IPS DF 6.9 (cell line): ENCODE measurements around the gene ZNF43.
"Not testable (repeated sequence)": the region's sequence is repeated elsewhere in the genome, so short reads cannot be mapped to it uniquely, and the experiment has no call there.

Source experiments
- DNase-seq: peaks from one replicate; pipeline ENCODE4 v3.0.0-alpha.2; 2013; ENCODE audit warnings: low read depth, low spot score
- H3K27ac ChIP-seq: one replicate; pipeline ENCODE4 v1.5.1; 2013; ENCODE audit warnings: low read length, control low read depth
- H3K27me3 ChIP-seq: 2 replicates; pipeline ENCODE4 v1.6.1; 2013; ENCODE audit warnings: mild to moderate bottlenecking, low read length; ENCODE audit not compliant: control insufficient read depth, insufficient read depth
- H3K36me3 ChIP-seq: 2 replicates; pipeline ENCODE4 v1.6.1; 2013; ENCODE audit warnings: low read length; ENCODE audit not compliant: control insufficient read depth, insufficient read depth
- H3K4me1 ChIP-seq: 2 replicates; pipeline ENCODE4 v1.6.1; 2013; ENCODE audit warnings: low read length; ENCODE audit not compliant: control insufficient read depth, insufficient read depth
- H3K4me3 ChIP-seq: 2 replicates; pipeline ENCODE4 v1.5.1; 2013; ENCODE audit warnings: mild to moderate bottlenecking, low read length
- H3K9me3 ChIP-seq: 2 replicates; pipeline ENCODE4 v1.6.1; 2013; ENCODE audit warnings: low read length, inconsistent platforms; ENCODE audit not compliant: control insufficient read depth, insufficient read depth
- WGBS: extraction: QIAGEN DNeasy Blood & Tissue Kit; methylation state at CpG from one replicate; pipeline ENCODE4 v1.1.7; 2013; ENCODE audit warnings: mixed read lengths, missing lambda C conversion rate; ENCODE audit not compliant: insufficient read length, insufficient coverage; 5-methylcytosine and 5-hydroxymethylcytosine counted together

The ZNF43 gene

DNA sequence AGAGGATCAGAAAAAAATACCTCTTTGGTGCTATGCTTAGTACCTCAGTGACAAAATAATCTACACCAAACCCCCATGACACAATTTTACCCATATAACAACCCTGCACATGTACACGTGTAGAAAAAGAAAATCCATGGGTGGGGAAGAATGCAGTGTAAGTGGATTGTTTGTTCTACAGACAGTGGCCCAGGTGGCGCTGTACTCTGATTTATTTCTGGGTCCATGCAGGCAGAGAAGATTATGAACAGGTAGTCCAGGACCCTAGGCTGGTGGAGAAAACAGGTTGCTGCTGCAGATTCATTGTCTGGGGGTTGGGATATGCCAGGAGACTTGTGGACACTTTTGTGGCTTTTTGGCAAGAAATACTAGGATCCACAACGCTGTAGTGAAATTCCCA, 77.7 kb downstream of the ZNF43 start:
- Histone ChIP-seq H3K9me3 (no peaks in the 10 kb centered on the region), H3K4me3 (no peak overlapping the region), H3K36me3 (peaks cover 5% of the 10 kb centered on the region; the same call in 1 of the 2 replicates), H3K27me3 (no peaks in the 10 kb centered on the region), H3K4me1 (no peaks in the 10 kb centered on the region), H3K27ac (no peak overlapping the region)
- no CpG with 5 or more reads among the region's 3 CpGs for WGBS
- no peak for DNase-seq

DNA sequence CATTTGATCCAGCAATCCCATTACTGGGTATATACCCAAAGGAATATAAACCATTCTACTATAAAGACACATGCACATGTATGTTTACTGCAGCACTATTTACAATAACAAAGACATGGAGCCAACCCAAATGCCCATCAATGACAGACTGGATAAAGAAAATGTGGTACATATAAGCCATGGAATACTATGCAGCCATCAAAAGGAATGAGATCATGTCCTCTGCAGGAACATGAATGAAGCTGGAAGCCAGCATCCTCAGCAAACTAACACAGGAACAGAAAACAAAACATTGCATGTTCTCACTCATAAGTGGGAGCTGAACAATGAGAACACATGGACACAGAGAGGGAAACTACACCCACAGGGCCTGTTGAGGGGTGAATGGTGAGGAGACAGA, 80.4 kb downstream of the ZNF43 start:
- H3K9me3 ChIP-seq, H3K27ac ChIP-seq, H3K27me3 ChIP-seq, DNase-seq, H3K4me1 ChIP-seq, H3K36me3 ChIP-seq, H3K4me3 ChIP-seq: not testable (repeated sequence)
